Neural progenitor cell (in vitro differentiated cells): Measurements from ENCODE around the gene TBC1D4.

Source experiments
- EZH2 ChIP-seq: fragments of 200-600 bp; sonication (generic); IDR thresholded peaks from 2 replicates; pipeline ENCODE4 v1.6.1; 2017; ENCODE audit warnings: antibody characterized with exemption, mild to moderate bottlenecking, moderate library complexity
- TF ChIP-seq, protein P1 (sequence below): fragments of 200-600 bp; sonication (generic); IDR thresholded peaks from 2 replicates; pipeline ENCODE4 v1.5.1; 2017; ENCODE audit warnings: antibody characterized with exemption, mild to moderate bottlenecking

DNA sequence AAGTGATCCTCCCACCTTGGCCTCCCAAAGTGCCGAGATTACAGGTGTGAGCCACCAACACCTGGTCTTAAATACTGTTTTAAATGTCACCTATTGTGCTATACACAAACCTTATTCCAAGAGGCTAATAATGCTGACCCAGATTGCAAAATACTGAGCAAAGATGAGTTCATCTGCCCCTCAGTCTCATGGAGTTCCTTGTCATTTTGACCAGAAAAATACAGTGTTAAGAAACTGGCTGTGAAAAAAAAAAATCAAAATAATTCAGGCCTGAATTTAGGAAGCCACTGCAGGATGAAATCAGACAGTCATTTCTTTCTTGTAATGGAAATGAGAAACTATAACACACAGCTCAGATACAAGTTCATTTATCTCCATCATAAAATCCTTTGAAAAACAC is 59.9 kb downstream of the TBC1D4 start:
- TF ChIP-seq, protein P1, sequence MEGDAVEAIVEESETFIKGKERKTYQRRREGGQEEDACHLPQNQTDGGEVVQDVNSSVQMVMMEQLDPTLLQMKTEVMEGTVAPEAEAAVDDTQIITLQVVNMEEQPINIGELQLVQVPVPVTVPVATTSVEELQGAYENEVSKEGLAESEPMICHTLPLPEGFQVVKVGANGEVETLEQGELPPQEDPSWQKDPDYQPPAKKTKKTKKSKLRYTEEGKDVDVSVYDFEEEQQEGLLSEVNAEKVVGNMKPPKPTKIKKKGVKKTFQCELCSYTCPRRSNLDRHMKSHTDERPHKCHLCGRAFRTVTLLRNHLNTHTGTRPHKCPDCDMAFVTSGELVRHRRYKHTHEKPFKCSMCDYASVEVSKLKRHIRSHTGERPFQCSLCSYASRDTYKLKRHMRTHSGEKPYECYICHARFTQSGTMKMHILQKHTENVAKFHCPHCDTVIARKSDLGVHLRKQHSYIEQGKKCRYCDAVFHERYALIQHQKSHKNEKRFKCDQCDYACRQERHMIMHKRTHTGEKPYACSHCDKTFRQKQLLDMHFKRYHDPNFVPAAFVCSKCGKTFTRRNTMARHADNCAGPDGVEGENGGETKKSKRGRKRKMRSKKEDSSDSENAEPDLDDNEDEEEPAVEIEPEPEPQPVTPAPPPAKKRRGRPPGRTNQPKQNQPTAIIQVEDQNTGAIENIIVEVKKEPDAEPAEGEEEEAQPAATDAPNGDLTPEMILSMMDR = no peak
- no peak for TF ChIP-seq EZH2
